ENCODE measurements around the gene MGAT5. TPM values are rescaled to one million over a fixed set of nuclear protein-coding genes. Genes with fewer than 3 reads are reported as not detected.

MGAT5 gene
- total RNA-seq, 2 donors from 2014 or later, result 61.7 to 63.2 TPM

DNA sequence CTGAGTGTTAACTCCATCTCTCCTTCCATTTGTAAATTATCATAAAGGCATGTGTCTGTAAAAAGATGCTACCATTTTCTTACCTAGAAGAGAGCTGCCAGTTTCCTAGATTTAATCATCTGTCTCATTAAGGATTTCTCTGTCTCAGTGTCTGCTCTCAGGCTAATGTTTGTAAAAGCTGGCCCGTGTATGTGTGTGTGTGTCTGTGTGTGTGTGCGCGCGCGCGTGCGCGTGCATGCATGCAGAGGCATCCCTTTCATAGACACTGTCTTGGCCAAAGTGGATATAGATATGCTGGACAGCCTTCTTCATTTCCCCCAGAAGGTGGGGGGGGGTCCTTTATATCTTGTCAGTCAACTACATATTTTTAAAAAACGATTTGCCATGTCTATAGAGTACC, 18.9 kb downstream of the MGAT5 start:
- H3K27me3 ChIP-seq, result no peaks in the 10 kb centered on the region
- no peak for DNase-seq
- H3K9me3 ChIP-seq, result no peaks in the 10 kb centered on the region
- H3K9ac ChIP-seq (ENCODE audit: low read depth in 2 of 2, low read length in 2 of 2), result no peak overlapping the region
- no peak overlapping the region for H3K27ac ChIP-seq
- intact Hi-C loops (cut with DNase I), result no loop called here
- TF ChIP-seq, protein P1, sequence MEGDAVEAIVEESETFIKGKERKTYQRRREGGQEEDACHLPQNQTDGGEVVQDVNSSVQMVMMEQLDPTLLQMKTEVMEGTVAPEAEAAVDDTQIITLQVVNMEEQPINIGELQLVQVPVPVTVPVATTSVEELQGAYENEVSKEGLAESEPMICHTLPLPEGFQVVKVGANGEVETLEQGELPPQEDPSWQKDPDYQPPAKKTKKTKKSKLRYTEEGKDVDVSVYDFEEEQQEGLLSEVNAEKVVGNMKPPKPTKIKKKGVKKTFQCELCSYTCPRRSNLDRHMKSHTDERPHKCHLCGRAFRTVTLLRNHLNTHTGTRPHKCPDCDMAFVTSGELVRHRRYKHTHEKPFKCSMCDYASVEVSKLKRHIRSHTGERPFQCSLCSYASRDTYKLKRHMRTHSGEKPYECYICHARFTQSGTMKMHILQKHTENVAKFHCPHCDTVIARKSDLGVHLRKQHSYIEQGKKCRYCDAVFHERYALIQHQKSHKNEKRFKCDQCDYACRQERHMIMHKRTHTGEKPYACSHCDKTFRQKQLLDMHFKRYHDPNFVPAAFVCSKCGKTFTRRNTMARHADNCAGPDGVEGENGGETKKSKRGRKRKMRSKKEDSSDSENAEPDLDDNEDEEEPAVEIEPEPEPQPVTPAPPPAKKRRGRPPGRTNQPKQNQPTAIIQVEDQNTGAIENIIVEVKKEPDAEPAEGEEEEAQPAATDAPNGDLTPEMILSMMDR (IDR thresholded peaks at IDR 0.05), result no peak
- H3K36me3 ChIP-seq, result no peaks in the 10 kb centered on the region
- H3K4me1 ChIP-seq, result no peaks in the 10 kb centered on the region
- H3K4me3 ChIP-seq, result no peak overlapping the region

DNA sequence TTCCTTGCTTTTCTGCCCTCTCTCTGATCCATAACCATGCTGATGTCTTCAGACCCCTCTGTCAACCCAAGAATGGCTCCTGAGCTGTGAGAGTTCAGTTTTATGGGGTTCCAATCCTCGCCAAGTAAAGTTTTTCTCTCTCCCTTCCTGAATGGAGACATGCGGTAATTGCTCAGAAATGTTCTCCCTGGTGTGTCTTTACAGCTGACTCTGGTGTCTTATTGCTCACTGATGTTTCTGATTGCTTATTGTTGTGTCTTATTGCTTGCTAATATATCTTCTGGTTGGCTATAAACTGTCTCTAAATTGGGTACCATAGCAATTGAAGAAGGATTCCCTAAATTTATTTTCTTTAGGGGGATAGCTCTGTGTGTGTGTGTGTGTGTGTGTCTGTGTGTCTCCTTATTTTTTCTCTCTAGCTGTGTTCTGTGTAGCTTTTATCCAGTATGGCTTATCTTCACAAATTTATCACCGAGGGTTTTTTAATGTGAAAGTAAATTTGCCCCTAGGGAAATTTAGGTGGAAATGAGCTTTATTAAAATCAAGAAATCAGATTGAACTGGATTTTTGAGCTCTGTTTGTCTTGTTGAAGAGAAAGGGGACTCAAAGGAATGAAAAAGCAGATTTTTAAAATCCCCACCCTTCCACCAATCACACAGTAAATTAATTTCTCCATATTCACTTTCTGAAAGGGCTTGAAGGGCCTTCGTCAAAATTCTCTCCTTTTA, 19.5 kb downstream of the MGAT5 start:
- H3K9me3 ChIP-seq, result no peaks in the 10 kb centered on the region
- H3K27me3 ChIP-seq, result no peaks in the 10 kb centered on the region
- TF ChIP-seq, protein P1 (IDR thresholded peaks at IDR 0.05), result no peak
- no peaks in the 10 kb centered on the region for H3K36me3 ChIP-seq
- H3K4me3 ChIP-seq, result no peak overlapping the region
- intact Hi-C loops (cut with DNase I), result no loop called here
- H3K9ac ChIP-seq (ENCODE audit: low read depth in 2 of 2, low read length in 2 of 2), result no peak overlapping the region
- H3K27ac ChIP-seq, result no peak overlapping the region
- no peaks in the 10 kb centered on the region for H3K4me1 ChIP-seq
- DNase-seq, result no peak

DNA sequence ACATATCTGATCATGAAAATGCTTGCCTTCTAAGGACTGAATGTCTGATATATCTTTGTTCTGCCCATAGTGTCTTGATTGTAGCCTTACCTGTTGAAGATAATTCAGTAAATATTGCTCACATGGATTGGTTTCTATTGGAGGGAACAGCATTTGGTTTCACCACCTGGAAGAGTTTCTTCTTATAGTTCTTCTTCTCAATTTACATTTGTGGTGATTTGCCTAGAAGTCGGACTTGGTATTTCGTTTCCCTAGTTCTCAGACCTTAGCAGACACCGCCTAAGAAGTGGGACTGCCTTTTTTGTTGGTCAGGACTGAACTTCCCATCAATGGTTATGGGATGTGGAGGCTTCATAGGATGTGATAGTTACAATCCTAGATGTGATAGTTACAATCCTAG, 20.2 kb downstream of the MGAT5 start:
- H3K27ac ChIP-seq, result no peak overlapping the region
- DNase-seq, result no peak
- no peak overlapping the region for H3K9ac ChIP-seq (ENCODE audit: low read depth in 2 of 2, low read length in 2 of 2)
- no peak overlapping the region for H3K4me3 ChIP-seq
- no peaks in the 10 kb centered on the region for H3K9me3 ChIP-seq
- H3K4me1 ChIP-seq, result no peaks in the 10 kb centered on the region
- H3K27me3 ChIP-seq, result no peaks in the 10 kb centered on the region
- intact Hi-C loops (cut with DNase I), result no loop called here
- H3K36me3 ChIP-seq, result no peaks in the 10 kb centered on the region
- TF ChIP-seq, protein P1 (IDR thresholded peaks at IDR 0.05), result no peak

DNA sequence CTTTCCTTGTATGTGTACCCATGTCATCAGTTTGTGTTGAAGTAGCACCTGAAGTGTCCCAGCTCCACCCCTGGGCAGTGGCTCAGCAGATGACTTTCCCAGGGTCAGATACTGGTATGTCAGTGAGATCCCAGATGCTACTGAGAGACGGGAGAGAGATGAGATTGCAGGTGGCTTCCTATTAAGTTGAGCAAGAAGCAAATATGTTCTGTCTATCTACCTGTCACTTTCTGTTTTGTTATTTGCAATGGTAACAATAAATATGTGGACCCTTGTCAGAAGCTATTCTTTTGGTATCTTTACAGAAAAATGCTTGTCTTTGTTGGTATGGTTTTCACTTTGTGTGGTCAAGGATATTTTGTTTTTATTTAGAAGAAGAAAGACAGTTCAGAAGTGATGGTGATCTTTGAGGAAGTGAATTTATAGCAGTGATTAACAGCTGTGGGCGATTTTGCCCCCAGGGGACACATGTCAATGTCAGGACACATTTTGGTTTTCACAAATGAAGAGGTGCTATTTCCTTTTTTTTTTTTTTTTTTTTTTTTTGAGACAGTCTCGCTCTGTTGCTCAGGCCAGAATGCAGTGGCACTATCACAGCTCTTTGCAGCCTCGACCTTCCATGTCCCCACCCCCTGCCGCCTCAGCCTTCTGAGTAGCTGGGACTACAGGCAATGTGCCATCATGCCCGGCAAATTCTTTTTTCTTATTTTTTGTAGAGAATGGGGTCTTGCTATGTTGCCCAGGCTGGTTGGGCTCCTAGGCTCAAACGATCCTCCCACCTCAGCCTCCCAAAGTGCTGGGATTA, 21.4 kb downstream of the MGAT5 start:
- Histone ChIP-seq H3K27me3 (no peaks in the 10 kb centered on the region), H3K9me3 (no peaks in the 10 kb centered on the region), H3K4me3 (no peak overlapping the region), H3K27ac (no peak overlapping the region), H3K4me1 (no peaks in the 10 kb centered on the region), H3K36me3 (no peaks in the 10 kb centered on the region), H3K9ac (ENCODE audit: low read depth in 2 of 2, low read length in 2 of 2) (no peak overlapping the region)
- intact Hi-C loops (cut with DNase I), result no loop called here
- TF ChIP-seq, protein P1 (IDR thresholded peaks at IDR 0.05), result no peak
- DNase-seq, result no peak

DNA sequence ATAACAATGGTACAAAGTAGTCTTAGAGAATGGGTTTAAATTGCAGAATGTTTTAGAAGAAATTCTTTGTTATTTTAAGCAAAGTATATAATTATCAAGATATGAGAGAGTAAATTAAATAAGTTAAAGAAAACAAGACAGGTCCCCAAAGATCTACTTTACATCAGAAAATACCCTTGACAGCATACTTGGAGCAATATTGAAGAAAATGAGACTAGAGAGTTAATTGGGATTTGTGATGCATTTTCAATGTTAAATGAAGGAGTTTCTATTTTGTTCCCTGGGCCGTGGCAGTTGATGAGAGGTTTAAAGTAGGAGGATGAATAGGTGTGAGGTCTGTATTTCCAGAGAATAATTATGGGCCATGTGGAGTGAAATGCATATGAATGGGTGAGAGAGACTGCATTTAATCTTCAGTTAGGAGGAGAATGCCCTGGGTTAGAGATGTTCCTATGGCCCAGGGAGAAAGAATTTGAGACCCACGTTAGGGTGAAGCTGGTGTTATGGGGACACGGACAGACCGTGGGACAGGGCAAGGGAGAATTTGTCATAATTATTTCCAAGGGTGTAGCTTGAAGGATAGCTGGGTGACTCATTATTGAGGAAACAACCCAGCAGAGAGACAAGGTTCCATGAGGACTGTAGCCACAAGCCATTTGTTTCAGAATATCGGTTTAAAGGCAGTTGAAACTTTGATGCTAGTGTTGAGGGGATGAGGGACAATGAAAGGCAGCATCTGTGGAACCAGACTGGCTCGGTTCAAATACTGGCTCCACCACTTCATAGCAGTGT, 22.7 kb downstream of the MGAT5 start:
- no peak overlapping the region for H3K4me3 ChIP-seq
- no peaks in the 10 kb centered on the region for H3K4me1 ChIP-seq
- no peaks in the 10 kb centered on the region for H3K9me3 ChIP-seq
- no peak overlapping the region for H3K27ac ChIP-seq
- no peaks in the 10 kb centered on the region for H3K36me3 ChIP-seq
- no peak overlapping the region for H3K9ac ChIP-seq (ENCODE audit: low read depth in 2 of 2, low read length in 2 of 2)
- DNase-seq, result no peak
- H3K27me3 ChIP-seq, result no peaks in the 10 kb centered on the region
- TF ChIP-seq, protein P1 (IDR thresholded peaks at IDR 0.05), result no peak
- intact Hi-C loops (cut with DNase I), result no loop called here
